ENCODE data around the gene GRIK3.

DNA sequence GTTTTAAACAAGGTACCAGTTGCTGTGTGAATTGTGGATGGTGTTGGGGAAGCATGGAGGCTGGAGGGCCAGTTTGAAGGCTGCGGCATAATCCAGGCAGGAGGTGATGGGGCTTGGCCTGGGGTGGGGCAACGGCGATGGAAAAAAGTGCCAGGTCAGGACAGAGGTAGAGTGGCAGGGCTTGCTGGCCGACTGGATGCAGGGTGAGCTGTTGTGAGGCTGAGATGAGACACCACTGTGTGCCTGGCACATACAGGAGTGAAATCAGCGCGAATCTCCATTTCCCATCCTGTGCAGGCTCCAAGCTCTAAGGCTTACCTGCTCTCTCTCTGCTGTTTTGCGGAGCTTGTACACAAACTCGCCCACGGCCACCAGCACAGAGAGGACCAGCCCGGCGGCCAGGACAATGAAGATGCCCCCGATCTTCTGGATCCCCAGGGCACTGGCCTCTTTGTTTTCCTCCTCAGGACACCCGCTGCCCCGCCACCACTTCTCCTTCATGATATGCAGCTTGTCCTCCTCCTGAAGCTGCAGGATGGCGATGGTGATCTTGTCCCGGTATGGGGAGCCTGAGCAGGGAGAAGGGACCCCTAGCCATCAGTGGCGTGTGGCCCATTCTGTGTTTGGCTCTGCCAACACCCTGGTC, 229.5 kb downstream of the GRIK3 start:
- no peak for TF ChIP-seq ZNF121 (tag by site-specific recombination; IDR thresholded peaks at IDR 0.05)
- TF ChIP-seq ZNF624 (tag by site-specific recombination; IDR thresholded peaks at IDR 0.05): no peak
- TF ChIP-seq ZNF239 (tag by site-specific recombination; IDR thresholded peaks at IDR 0.05): no peak
- TF ChIP-seq, protein P1, sequence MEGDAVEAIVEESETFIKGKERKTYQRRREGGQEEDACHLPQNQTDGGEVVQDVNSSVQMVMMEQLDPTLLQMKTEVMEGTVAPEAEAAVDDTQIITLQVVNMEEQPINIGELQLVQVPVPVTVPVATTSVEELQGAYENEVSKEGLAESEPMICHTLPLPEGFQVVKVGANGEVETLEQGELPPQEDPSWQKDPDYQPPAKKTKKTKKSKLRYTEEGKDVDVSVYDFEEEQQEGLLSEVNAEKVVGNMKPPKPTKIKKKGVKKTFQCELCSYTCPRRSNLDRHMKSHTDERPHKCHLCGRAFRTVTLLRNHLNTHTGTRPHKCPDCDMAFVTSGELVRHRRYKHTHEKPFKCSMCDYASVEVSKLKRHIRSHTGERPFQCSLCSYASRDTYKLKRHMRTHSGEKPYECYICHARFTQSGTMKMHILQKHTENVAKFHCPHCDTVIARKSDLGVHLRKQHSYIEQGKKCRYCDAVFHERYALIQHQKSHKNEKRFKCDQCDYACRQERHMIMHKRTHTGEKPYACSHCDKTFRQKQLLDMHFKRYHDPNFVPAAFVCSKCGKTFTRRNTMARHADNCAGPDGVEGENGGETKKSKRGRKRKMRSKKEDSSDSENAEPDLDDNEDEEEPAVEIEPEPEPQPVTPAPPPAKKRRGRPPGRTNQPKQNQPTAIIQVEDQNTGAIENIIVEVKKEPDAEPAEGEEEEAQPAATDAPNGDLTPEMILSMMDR (tag by site-specific recombination; IDR thresholded peaks at IDR 0.05): no peak
- no peak for TF ChIP-seq ZFP3 (tag by site-specific recombination; IDR thresholded peaks at IDR 0.05; ENCODE audit: low read depth)
- TF ChIP-seq ZNF529 (tag by site-specific recombination; IDR thresholded peaks at IDR 0.05; ENCODE audit: insufficient replicate concordance): no peak
- no peak for TF ChIP-seq ZNF558 (tag by site-specific recombination; IDR thresholded peaks at IDR 0.05)
- no peak for TF ChIP-seq YY1 (tag by site-specific recombination; IDR thresholded peaks at IDR 0.05)
- TF ChIP-seq, protein P2, sequence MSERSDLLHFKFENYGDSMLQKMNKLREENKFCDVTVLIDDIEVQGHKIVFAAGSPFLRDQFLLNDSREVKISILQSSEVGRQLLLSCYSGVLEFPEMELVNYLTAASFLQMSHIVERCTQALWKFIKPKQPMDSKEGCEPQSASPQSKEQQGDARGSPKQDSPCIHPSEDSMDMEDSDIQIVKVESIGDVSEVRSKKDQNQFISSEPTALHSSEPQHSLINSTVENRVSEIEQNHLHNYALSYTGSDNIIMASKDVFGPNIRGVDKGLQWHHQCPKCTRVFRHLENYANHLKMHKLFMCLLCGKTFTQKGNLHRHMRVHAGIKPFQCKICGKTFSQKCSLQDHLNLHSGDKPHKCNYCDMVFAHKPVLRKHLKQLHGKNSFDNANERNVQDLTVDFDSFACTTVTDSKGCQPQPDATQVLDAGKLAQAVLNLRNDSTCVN (tag by site-specific recombination; optimal IDR thresholded peaks at IDR 0.05): no peak
- TF ChIP-seq ZNF791 (tag by site-specific recombination; IDR thresholded peaks at IDR 0.05): no peak
- no peak for TF ChIP-seq ZBTB7A (tag by site-specific recombination; IDR thresholded peaks at IDR 0.05; ENCODE audit: low read depth)
